GM23338 (cell line): Measurements from ENCODE around the gene FAM83C. TPM values are rescaled to one million over a fixed set of nuclear protein-coding genes. Genes with fewer than 3 reads are reported as not detected.

Source experiments
- ATAC-seq: fragments of 200-7000 bp; cut with Tn5 transposase; 3 replicates; pipeline ENCODE4 v1.9.1; 2020
- DNase-seq: peaks from one replicate; pipeline ENCODE4 v3.0.0-alpha.2; 2015; ENCODE audit warnings: low spot score
- H2AFZ ChIP-seq: fragments of 200-600 bp; sonication (generic); 2 replicates; pipeline ENCODE4 v1.8.0; 2016; ENCODE audit warnings: antibody characterized with exemption, mild to moderate bottlenecking, moderate library complexity
- H3F3A ChIP-seq: fragments of 200-600 bp; sonication (generic); replicated peaks from 2 replicates; pipeline ENCODE4 v1.8.0; 2017; ENCODE audit warnings: antibody characterized with exemption, mixed run types, low read depth
- H3K27ac ChIP-seq: fragments of 200-600 bp; sonication (generic); 2 replicates; pipeline ENCODE4 v1.6.1; 2016; ENCODE audit warnings: low read depth
- H3K27me3 ChIP-seq: fragments of 200-600 bp; sonication (generic); 2 replicates; pipeline ENCODE4 v1.8.0; 2016; ENCODE audit warnings: mild to moderate bottlenecking, mixed run types, moderate library complexity; ENCODE audit not compliant: insufficient read depth
- H3K36me3 ChIP-seq: fragments of 200-600 bp; sonication (generic); 2 replicates; pipeline ENCODE4 v1.8.0; 2016; ENCODE audit warnings: mild to moderate bottlenecking; ENCODE audit not compliant: insufficient read depth
- H3K4me1 ChIP-seq: fragments of 200-600 bp; sonication (generic); 2 replicates; pipeline ENCODE4 v1.8.0; 2016; ENCODE audit warnings: mild to moderate bottlenecking, moderate library complexity; ENCODE audit not compliant: insufficient read depth
- H3K4me2 ChIP-seq: fragments of 200-600 bp; sonication (generic); 2 replicates; pipeline ENCODE4 v1.7.1; 2017; ENCODE audit warnings: mixed run types
- H3K4me3 ChIP-seq: fragments of 200-600 bp; sonication (generic); 2 replicates; pipeline ENCODE4 v1.6.1; 2016; ENCODE audit warnings: mixed run types
- H3K79me2 ChIP-seq: fragments of 200-600 bp; sonication (generic); replicated peaks from 2 replicates; pipeline ENCODE4 v1.8.0; 2017; ENCODE audit warnings: mild to moderate bottlenecking; ENCODE audit not compliant: insufficient read depth
- H3K9me2 ChIP-seq: fragments of 200-600 bp; sonication (generic); 2 replicates; pipeline ENCODE4 v1.8.0; 2017; ENCODE audit not compliant: insufficient read depth
- H4K20me1 ChIP-seq: fragments of 200-600 bp; sonication (generic); replicated peaks from 2 replicates; pipeline ENCODE4 v1.8.0; 2017; ENCODE audit warnings: mild to moderate bottlenecking; ENCODE audit not compliant: insufficient read depth
- H3K27ac Mint-ChIP-seq: 2 replicates; pipeline ENCODE4 v1.8.0; 2020; ENCODE audit warnings: inconsistent platforms, mild to moderate bottlenecking, moderate library complexity, mixed read lengths
- H3K27me3 Mint-ChIP-seq: 3 replicates; pipeline ENCODE4 v1.8.0; 2022; ENCODE audit warnings: low read depth, mild to moderate bottlenecking, moderate library complexity, mixed read lengths, inconsistent platforms; ENCODE audit not compliant: insufficient read depth, poor library complexity
- H3K36me3 Mint-ChIP-seq: 3 replicates; pipeline ENCODE4 v1.8.0; 2021; ENCODE audit warnings: low read depth, mild to moderate bottlenecking, inconsistent platforms, moderate library complexity, mixed read lengths
- H3K4me1 Mint-ChIP-seq: 3 replicates; pipeline ENCODE4 v1.8.0; 2020; ENCODE audit warnings: mild to moderate bottlenecking, inconsistent platforms, mixed read lengths
- H3K4me3 Mint-ChIP-seq: 3 replicates; pipeline ENCODE4 v1.8.0; 2021; ENCODE audit warnings: moderate library complexity, mild to moderate bottlenecking, inconsistent platforms, mixed read lengths
- H3K9me3 Mint-ChIP-seq: 3 replicates; pipeline ENCODE4 v1.8.0; 2020; ENCODE audit warnings: moderate library complexity, mild to moderate bottlenecking, inconsistent platforms, mixed read lengths
- CREB1 ChIP-seq: fragments of 250-450 bp; sonication (Bioruptor Pico); IDR thresholded peaks from 2 replicates; pipeline ENCODE4 v1.5.0; 2020; ENCODE audit warnings: low read depth, mild to moderate bottlenecking, moderate library complexity
- CTCF ChIP-seq, 2 experiments: fragments of 200-600 bp in 1 of 2; sonication (generic) in 1 of 2; conservative IDR thresholded peaks; 2 replicates each; pipeline versions ENCODE4 v1.5.1 to v1.6.1; 2016 to 2017; ENCODE audit warnings: antibody characterized with exemption in 2 of 2, low read depth in 2 of 2, mild to moderate bottlenecking in 2 of 2, moderate library complexity in 1 of 2
- ETS1 ChIP-seq: IDR thresholded peaks from 2 replicates; pipeline ENCODE4 v1.6.1; 2016; ENCODE audit warnings: antibody characterized with exemption
- EZH2 ChIP-seq: fragments of 200-600 bp; sonication (generic); IDR thresholded peaks from one replicate; pipeline ENCODE4 v1.8.0; 2017; ENCODE audit warnings: antibody characterized with exemption, mild to moderate bottlenecking, low read depth; ENCODE audit not compliant: unreplicated experiment
- JUNB ChIP-seq: IDR thresholded peaks from one replicate; pipeline ENCODE4 v1.6.1; 2016; ENCODE audit warnings: antibody characterized with exemption; ENCODE audit not compliant: unreplicated experiment
- NANOG ChIP-seq: IDR thresholded peaks from 2 replicates; pipeline ENCODE4 v1.6.1; 2016; ENCODE audit warnings: antibody characterized with exemption, borderline replicate concordance
- POLR2AphosphoS5 ChIP-seq: IDR thresholded peaks from 2 replicates; pipeline ENCODE4 v1.6.1; 2016; ENCODE audit warnings: antibody characterized with exemption, low read depth
- REST ChIP-seq: IDR thresholded peaks from one replicate; pipeline ENCODE4 v1.6.1; 2018; ENCODE audit warnings: antibody characterized with exemption; ENCODE audit not compliant: unreplicated experiment
- STAT1 ChIP-seq: IDR thresholded peaks from one replicate; pipeline ENCODE4 v1.6.1; 2016; ENCODE audit warnings: antibody characterized with exemption; ENCODE audit not compliant: unreplicated experiment
- ZNF114 ChIP-seq: fragments of 250-450 bp; sonication (Bioruptor Pico); IDR thresholded peaks from 2 replicates; pipeline ENCODE4 v1.5.0; 2020; ENCODE audit warnings: mild to moderate bottlenecking, moderate library complexity
- ZNF331 ChIP-seq: fragments of 250-450 bp; sonication (Bioruptor Pico); IDR thresholded peaks from 2 replicates; pipeline ENCODE4 v1.5.0; 2020; ENCODE audit warnings: low read depth, mild to moderate bottlenecking, moderate library complexity
- polyA plus RNA-seq: library from polyadenylated mRNA; unstranded; fragments of >200 nt; fragmentation: Nextera tagmentation; extraction: Ambion mirVana; gene quantifications from 2 replicates; pipeline ENCODE4 v1.2.1, GENCODE V29; 2016
- total RNA-seq: library from RNA; depleted of rRNA; stranded (reverse); fragments of >200 nt; shearing (Covaris generic); gene quantifications from 2 replicates; pipeline ENCODE4 v1.2.3, GENCODE V29; 2014

The FAM83C gene
- total and polyA plus RNA-seq, 2 experiments from 2014 or later, result 0.10 TPM; not detected in 1

- peaks cover 9% of the 10 kb centered on the region; the same call in 1 of the 2 replicates for H3F3A ChIP-seq
- no peaks in the 10 kb centered on the region for H3K9me2 ChIP-seq
- no peak overlapping the region for H2AFZ ChIP-seq
- peaks cover 9% of the 10 kb centered on the region for H3K4me1 ChIP-seq
- H3K27ac ChIP-seq, result no peak overlapping the region
- Mint-ChIP-seq H3K9me3 (no peaks in the 10 kb centered on the region), H3K36me3 (peaks cover 7% of the 10 kb centered on the region; the same call in 1 of the 3 replicates), H3K27me3 (peaks cover 7% of the 10 kb centered on the region), H3K27ac (no peak overlapping the region), H3K4me3 (no peak overlapping the region), H3K4me1 (peaks cover 21% of the 10 kb centered on the region)
- no peaks in the 10 kb centered on the region for H3K27me3 ChIP-seq
- no peaks in the 10 kb centered on the region for H3K36me3 ChIP-seq
- TF ChIP-seq EZH2, result no peak
- TF ChIP-seq CREB1 (CRISPR knock-in tag), result no peak
- H3K79me2 ChIP-seq, result no peaks in the 10 kb centered on the region
- H3K4me3 ChIP-seq, result no peak overlapping the region
- H4K20me1 ChIP-seq, result no peaks in the 10 kb centered on the region
- no peak for DNase-seq
- no peak overlapping the region for H3K4me2 ChIP-seq
- ATAC-seq, result peak; percentile 3; the same call in 2 of the 3 replicates
Observed at GRCh38 chr20:35303382-35303734, 11.1 kb upstream of the FAM83C start.

- Histone ChIP-seq H3K79me2 (no peaks in the 10 kb centered on the region), H3K4me1 (peaks cover 9% of the 10 kb centered on the region), H3K9me2 (no peaks in the 10 kb centered on the region), H4K20me1 (no peaks in the 10 kb centered on the region), H3F3A (peaks cover 8% of the 10 kb centered on the region; the same call in 1 of the 2 replicates), H3K27ac (no peak overlapping the region), H3K4me2 (no peak overlapping the region), H2AFZ (no peak overlapping the region), H3K4me3 (no peak overlapping the region), H3K27me3 (no peaks in the 10 kb centered on the region), H3K36me3 (no peaks in the 10 kb centered on the region)
- H3K9me3 Mint-ChIP-seq, result no peaks in the 10 kb centered on the region
- H3K4me1 Mint-ChIP-seq, result peaks cover 21% of the 10 kb centered on the region
- H3K36me3 Mint-ChIP-seq, result peaks cover 7% of the 10 kb centered on the region; the same call in 1 of the 3 replicates
- peaks cover 7% of the 10 kb centered on the region for H3K27me3 Mint-ChIP-seq
- H3K4me3 Mint-ChIP-seq, result no peak overlapping the region
- no peak for ATAC-seq
- H3K27ac Mint-ChIP-seq, result no peak overlapping the region
- DNase-seq, result no peak
- TF ChIP-seq JUNB (no peak), ETS1 (no peak), CTCF (conservative IDR thresholded peaks at IDR 0.05; ENCODE audit: low read depth in 2 of 2) (no peak), ZNF114 (CRISPR knock-in tag) (no peak), POLR2AphosphoS5 (no peak), REST (no peak), ZNF331 (no peak), NANOG (no peak), STAT1 (no peak), CREB1 (CRISPR knock-in tag) (no peak)
Observed at GRCh38 chr20:35302421-35303335, 10.5 kb upstream of the FAM83C start.
